ENCODE results near the gene MGAT3.

Gene MGAT3

DNA sequence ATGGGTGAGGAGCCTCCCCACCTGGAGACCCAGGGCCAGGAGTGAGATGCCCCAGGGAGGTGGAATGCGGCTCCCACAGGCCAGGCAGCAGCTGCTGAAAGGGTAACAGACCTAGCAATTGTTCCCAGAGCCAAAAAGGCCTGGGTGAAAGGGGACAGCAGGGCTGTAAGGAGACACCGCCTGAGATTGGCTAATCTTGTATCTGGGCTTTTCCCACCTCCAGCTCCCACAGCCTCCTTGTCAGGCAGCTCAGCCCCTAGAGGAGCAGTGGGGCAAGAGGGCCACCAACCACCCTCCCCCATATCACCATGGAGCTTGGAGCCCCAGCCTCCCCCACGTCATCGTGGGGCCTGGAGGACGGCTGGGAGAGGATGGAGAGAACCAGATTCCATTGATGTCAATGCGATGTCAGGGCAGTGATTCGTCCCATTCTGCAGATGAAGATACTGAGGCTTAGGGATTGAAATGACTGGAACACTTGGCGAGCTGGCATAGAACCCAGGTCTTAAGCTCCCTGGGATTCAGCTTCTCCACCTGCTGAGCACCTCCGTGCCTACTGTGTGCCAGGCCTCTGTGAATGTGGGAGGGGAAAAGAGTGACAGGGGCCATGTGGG, 2.9 kb upstream of the MGAT3 start:
- DNase-seq = no peak

DNA sequence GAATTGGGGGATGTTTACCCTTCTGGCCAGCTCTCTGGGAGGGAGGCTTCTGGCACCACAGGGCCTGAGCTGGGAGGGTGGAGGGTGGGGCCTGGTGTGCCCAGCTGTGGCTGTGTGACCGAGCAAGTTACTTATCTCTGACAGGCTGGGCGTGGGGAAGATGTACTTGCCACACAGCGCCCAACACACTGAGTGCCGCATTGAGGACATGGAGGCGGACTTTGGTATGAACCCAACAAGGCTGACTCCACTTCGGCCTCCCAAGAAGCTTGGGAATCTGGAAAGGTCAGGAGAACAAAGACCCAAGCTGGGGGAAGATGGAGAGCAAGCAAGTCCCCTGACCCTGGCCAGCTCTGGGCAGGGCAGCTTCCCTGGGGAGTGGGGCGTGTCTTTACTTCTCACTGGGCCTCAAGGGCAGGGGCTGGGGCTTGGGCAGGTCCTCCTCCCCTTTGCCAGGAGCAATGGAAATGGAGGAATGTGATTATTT, 2.4 kb upstream of the MGAT3 start:
- no peak for DNase-seq

GRCh38 chr22:39457198-39457555, 365 bp downstream of the MGAT3 start:
- DNase-seq = no peak

DNA sequence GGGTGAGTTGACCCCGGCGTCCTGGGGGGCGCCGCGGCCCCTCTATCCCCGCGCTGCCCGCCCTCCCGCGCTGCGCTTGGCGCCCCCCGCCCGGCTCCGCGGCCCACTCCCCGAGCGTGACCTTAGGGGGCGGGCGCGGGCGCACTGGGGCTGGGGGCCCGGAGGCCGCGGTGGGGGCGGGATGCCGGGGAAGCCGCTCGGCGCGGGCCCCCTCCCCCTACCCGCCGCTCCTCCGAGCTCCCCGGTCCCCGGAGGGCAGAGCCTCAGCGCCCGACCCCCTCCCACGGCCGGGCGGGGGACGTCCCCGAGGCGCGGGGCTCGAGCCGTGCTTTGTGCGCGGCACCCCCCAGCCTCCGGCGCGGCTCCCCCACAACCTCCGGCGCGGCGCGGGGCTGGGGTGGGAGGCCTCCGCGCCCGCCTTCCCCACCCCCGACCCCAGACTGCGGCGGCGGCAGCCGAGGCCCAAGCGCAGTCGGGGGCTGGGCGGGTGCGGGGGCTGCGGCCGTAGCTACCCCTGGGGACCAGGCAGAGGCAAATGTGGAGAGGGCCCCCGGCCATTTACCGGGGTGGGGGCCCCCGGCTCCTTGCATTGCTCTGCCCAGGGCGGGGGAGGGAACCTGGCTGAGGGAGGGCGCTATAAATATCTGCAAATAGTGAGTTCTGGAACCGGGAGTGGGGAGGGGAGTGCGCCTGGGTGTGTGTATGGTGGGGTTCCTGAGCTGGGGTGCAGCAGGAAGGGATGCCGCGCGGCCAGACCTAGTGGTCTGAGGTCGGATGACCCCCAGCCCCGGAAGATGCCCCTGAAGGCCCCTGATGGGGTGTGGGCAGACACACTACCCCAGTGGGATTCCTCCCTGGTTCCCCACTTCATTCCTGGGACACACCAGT, 988 bp downstream of the MGAT3 start:
- no peak for DNase-seq

DNA sequence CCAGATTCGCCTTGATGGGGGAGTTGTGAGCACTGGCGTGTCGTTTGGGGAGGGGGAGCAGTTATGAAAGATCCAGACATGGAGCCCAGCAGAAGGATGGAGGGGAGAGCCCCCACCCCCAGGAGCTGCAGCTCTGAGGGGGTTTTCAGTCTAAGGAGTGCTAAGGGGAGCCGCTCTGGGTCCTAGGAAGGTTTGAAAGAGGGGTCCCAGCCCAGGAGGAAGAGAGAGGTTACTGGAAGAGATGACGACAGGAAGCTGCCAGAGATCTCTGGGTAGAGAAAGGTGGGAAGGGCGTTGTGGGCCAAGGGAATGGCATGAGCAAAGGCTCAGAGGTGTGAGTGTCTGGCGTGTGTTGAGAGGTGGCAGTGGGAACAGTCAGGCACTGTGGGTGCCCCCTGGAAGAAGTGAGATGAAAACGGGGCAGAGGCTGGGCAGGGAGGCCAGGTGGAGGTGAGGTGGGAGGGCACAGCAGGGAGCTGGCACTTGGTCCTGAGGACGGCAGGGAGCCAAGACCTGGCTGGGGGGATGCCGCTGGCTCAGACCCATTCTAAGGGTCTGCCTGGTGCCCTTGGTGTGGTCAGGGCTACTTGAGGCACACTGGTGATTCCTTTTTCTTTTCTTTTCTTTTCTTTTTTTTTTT, 1.8 kb downstream of the MGAT3 start:
- DNase-seq = no peak

GRCh38 chr22:39459681-39460080, 2.9 kb downstream of the MGAT3 start:
- DNase-seq = no peak

GRCh38 chr22:39462443-39463221, 5.8 kb downstream of the MGAT3 start:
- peak in 1 of 2 donors; percentile 47 for DNase-seq

GRCh38 chr22:39463277-39463676, 6.5 kb downstream of the MGAT3 start:
- DNase-seq = no peak

- DNase-seq = no peak
Observed at GRCh38 chr22:39463931-39464390, 7.1 kb downstream of the MGAT3 start.

DNA sequence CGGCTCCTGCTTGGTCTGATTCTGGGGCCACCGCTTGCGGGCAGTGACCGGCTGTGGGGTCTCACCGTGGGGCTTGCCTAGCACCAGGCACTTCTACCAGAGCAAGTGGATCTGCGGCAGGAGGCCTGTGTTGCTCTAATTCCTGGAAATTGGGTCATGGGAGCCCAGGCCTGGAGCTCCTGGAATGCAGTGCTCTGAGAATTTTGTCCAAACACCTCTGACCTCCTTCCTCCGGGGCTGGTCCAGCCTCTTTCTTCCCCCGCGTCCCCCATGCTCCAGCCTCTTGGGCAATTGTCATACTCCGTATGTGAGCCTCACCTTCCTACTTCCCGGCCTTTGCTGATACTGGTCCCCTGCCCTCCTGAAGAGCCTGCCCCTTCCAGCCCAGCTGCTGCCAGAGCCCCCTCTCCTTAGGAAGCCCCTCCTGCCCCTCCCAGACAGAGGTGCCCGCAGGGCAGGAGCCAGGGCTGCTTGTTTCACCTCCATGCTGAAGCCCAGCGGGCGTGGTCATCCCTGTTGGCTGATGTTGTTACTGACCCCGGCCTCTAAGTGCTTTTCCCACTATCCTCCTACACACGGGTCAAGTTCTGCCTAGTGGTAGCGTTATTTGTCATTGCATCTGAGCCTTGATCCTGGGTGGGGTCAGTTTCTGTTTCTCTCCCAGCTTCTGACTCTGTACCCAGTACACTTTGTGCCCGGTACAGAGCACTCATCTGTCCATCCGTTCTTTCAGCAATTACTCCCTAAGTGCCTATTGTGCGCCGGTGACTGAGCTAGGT, 9.6 kb downstream of the MGAT3 start:
- DNase-seq = no peak

GRCh38 chr22:39467390-39467895, 10.6 kb downstream of the MGAT3 start:
- no peak for DNase-seq

DNA sequence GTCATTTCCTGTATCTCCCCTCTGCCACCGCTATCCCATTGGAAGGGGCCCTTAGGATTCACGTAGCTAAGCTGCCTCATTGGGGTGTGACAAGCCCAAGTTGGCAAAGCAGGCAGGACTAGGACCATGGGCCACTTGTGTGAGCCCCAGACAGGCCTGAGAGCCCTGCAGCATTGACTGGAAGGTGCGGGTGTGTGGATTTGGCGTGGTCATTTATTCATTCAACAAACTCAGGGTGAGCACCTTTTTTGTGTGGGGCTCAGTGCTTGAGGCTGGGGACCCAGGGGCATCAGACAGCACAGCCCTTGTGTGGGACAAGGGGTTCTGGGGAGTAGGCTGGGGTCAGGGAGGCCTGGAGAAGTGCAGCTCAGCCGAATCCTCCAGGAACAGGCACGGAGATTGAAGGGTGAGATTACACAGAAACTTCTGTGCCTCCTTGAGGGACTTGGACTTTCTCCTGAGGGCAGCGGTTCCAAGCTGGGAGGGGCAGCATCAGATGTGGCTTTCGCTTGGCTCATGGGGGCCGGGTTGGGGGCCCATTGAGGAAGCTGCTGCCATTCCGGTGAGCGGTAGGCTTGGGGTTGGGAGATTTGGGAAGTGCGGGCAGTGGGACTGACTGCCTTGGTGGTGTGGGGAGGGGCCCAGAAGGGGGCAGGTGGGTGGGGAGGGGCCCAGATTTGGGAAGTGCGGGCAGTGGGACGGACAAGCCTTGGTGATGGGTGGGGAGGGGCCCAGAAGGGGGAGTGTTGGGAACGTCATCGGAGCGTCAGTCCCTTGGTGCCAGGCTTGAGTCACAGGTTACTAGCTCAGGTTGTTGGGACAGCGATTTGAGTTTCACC, 11.9 kb downstream of the MGAT3 start:
- DNase-seq = no peak

DNA sequence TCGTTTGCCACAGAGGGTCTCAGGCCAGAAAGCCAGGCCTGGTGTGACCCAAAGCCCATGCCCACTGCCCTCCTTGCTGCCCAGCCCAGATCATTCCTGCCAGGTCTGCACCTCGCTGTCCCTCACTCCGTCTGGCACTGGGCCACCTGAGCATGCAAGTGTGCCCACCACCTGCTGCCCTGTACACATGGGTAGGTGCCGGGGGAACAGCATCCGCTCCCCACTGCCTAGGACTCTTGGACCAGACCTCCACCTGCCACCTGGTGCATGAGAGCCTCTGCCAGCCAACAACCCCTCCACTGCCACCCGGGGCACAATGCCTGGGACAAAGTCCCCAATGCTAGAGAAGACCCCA, 12.5 kb downstream of the MGAT3 start:
- DNase-seq = no peak

DNA sequence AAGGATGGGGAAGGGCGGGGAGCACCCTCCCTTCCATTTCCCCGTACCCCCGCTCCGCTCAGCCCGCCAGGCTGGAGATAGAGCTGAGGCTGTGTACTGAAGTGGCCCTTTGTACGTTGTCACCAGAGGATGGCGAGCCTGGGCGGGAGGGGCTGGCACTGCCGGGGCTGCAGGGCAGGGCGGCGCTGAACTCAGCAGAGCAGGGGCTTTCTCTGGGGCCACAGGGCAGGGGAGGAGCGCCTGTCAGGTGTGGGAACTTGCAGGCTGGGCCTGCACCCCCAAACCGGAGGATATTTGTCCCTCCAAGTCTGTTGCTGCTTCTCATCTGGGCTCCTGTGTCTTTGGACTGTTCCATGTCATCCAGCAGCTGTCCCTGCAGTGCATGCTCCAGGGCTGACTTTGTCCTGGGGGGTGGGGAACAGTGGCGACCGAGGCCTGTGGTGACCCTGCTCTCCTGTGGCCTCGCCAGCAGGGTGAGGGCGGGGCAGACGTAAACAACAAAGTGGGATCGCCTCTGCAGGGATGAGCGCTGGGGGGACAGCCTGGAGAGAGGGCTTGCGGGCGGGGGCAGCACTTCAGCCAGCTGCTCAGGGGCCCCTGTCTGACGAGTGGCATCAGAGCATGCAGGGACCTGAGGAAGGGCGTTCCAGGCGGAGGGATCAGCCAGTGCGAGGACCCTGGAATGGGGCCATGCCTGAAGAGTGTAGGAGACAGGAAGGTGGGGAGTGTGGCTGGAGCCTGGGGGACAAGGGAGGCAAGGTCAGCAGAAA, 13.1 kb downstream of the MGAT3 start:
- DNase-seq = no peak

GRCh38 chr22:39470451-39471291, 13.9 kb downstream of the MGAT3 start:
- no peak for DNase-seq

GRCh38 chr22:39471381-39472141, 14.7 kb downstream of the MGAT3 start:
- no peak for DNase-seq

- no peak for DNase-seq
Observed at GRCh38 chr22:39472570-39473556, 16.1 kb downstream of the MGAT3 start.
